GM19463 (cell line): ENCODE data around the gene DDX54.
"Not testable (repeated sequence)": the region's sequence is repeated elsewhere in the genome, so short reads cannot be mapped to it uniquely, and the experiment has no call there.

Experiments used
- ATAC-seq: cut with Tn5 transposase; IDR thresholded peaks from one replicate; pipeline ENCODE4 v1.9.1; 2021; ENCODE audit warnings: mild to moderate bottlenecking, moderate library complexity; ENCODE audit not compliant: unreplicated experiment

Gene DDX54

GRCh38 chr12:113128802-113129663 lies 56.2 kb downstream of the DDX54 start:
- ATAC-seq: no peak

GRCh38 chr12:113127791-113128199 lies 57.5 kb downstream of the DDX54 start:
- ATAC-seq: no peak

- ATAC-seq: no peak
These were observed 64.5 kb downstream of the DDX54 start for GRCh38 chr12:113120670-113121370.

- no peak for ATAC-seq
These were observed 65.2 kb downstream of the DDX54 start for GRCh38 chr12:113119980-113120669.

- no peak for ATAC-seq
These were observed 67.1 kb downstream of the DDX54 start for GRCh38 chr12:113118142-113118541.

GRCh38 chr12:113117684-113118083 lies 67.6 kb downstream of the DDX54 start:
- ATAC-seq: not testable (repeated sequence)

- no peak for ATAC-seq
These were observed 68.4 kb downstream of the DDX54 start for GRCh38 chr12:113116875-113117274.

- no peak for ATAC-seq
These were observed 69.7 kb downstream of the DDX54 start for GRCh38 chr12:113115455-113116126.

- no peak for ATAC-seq
These were observed 70.7 kb downstream of the DDX54 start for GRCh38 chr12:113114447-113115178.

- ATAC-seq: no peak
These were observed 71.9 kb downstream of the DDX54 start for GRCh38 chr12:113113397-113113796.

GRCh38 chr12:113112043-113112899 lies 73.0 kb downstream of the DDX54 start:
- no peak for ATAC-seq

GRCh38 chr12:113111247-113111646 lies 74.0 kb downstream of the DDX54 start:
- ATAC-seq: no peak

GRCh38 chr12:113109872-113110599 lies 75.2 kb downstream of the DDX54 start:
- no peak for ATAC-seq

- no peak for ATAC-seq
These were observed 75.9 kb downstream of the DDX54 start for GRCh38 chr12:113109360-113109759.

- no peak for ATAC-seq
These were observed 77.0 kb downstream of the DDX54 start for GRCh38 chr12:113108308-113108707.
